ENCODE results near the gene EHD2. TPM values are rescaled to one million over a fixed set of nuclear protein-coding genes. Genes with fewer than 3 reads are reported as not detected.
A peak's percentile ranks its signal among the peaks of the same experiment; 100 is the strongest.
"Not testable (repeated sequence)": the region's sequence is repeated elsewhere in the genome, so short reads cannot be mapped to it uniquely, and the experiment has no call there.

EHD2 gene
- total RNA-seq, 2 donors from 2014 or later: 44.9 to 70.3 TPM

DNA sequence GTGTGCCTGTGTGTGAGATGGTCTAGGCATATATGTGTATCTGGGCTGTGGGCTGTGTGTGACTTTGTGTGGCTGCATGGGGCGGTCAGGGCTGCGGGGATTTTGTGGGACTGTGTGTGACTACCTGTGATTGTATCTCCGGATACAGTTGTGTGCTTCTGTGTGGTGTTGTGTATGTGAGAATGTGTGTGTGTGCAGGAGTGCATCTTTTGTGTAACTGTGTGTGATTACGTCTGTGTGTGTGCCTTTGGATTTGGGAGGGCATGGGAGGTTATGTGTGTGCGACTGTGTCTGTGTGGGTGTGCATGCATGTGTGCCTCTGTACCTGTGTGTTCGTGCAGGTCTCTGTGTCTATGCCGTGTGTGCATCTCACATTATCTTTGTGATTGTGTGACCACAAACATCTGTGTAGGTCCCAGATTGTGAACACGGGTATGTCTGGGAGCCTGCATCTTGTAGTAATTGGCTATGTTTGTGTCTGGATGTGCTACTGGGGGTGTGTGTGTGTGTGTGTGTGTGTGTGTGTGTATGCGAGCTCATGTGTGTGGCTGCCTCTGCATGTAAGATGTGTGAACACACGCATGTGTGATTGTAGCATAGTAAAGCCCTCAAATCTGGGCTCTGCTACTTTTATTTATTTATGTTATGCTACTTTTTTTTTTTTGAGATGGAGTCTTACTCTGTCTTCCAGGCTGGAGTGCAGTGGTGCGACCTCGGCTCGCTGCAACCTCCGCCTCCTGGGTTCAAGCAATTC is 7.6 kb downstream of the EHD2 start:
- peak overlapping the region; percentile 84 to 88 for H3K27ac ChIP-seq
- TF ChIP-seq, protein P1, sequence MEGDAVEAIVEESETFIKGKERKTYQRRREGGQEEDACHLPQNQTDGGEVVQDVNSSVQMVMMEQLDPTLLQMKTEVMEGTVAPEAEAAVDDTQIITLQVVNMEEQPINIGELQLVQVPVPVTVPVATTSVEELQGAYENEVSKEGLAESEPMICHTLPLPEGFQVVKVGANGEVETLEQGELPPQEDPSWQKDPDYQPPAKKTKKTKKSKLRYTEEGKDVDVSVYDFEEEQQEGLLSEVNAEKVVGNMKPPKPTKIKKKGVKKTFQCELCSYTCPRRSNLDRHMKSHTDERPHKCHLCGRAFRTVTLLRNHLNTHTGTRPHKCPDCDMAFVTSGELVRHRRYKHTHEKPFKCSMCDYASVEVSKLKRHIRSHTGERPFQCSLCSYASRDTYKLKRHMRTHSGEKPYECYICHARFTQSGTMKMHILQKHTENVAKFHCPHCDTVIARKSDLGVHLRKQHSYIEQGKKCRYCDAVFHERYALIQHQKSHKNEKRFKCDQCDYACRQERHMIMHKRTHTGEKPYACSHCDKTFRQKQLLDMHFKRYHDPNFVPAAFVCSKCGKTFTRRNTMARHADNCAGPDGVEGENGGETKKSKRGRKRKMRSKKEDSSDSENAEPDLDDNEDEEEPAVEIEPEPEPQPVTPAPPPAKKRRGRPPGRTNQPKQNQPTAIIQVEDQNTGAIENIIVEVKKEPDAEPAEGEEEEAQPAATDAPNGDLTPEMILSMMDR (IDR thresholded peaks at IDR 0.05): no peak
- peaks cover 0 to 68% of the 10 kb centered on the region in 2 donors for H3K4me1 ChIP-seq
- no peak overlapping the region for H3K4me3 ChIP-seq
- no peaks in the 10 kb centered on the region for H3K27me3 ChIP-seq
- peaks cover 14% of the 10 kb centered on the region for H3K36me3 ChIP-seq
- no peak for DNase-seq (ENCODE audit: low spot score)
- no peaks in the 10 kb centered on the region for H3K9me3 ChIP-seq

DNA sequence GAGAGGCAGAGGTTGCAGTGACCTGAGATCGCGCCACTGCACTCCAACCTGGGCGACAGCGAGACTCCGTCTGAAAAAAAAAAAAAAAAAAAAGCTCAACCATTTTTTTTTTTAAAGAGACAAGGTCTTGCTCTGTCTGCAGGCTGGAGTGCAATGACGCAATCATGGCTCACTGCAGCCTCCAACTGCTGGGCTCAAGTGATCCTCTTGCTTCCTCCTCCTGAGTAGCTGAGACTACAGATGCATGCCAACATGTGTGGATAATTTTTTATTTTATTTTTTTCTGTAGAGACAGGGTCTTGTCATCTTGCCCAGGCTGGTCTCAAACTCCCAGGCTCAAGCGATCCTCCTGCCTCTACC is 10.3 kb downstream of the EHD2 start:
- Histone ChIP-seq H3K36me3 (peaks cover 20% of the 10 kb centered on the region), H3K9me3 (no peaks in the 10 kb centered on the region), H3K27me3 (no peaks in the 10 kb centered on the region), H3K4me3 (peak overlapping the region; percentile 20 to 22), H3K4me1 (peaks cover 0 to 56% of the 10 kb centered on the region in 2 donors), H3K27ac (peak overlapping the region; percentile 70 to 74)
- DNase-seq (ENCODE audit: low spot score): peak; percentile 82
- TF ChIP-seq, protein P1 (IDR thresholded peaks at IDR 0.05): no peak

DNA sequence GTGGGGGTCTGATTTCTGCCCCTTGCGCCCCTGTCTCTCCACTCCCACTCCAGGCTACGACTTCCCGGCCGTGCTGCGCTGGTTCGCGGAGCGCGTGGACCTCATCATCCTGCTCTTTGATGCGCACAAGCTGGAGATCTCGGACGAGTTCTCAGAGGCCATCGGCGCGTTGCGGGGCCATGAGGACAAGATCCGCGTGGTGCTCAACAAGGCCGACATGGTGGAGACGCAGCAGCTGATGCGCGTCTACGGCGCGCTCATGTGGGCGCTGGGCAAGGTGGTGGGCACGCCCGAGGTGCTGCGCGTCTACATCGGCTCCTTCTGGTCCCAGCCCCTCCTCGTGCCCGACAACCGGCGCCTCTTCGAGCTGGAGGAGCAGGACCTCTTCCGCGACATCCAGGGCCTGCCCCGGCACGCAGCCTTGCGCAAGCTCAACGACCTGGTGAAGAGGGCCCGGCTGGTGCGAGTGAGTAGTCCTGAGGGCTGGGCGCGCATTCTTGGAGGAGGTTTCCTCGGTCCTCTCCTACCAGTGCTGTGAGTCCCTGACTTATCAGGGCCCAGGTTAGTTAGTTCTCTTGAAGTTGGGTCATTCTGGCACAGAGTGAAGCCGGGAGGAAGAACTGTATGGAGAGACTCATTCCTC is 12.7 kb downstream of the EHD2 start:
- no peak overlapping the region for H3K27ac ChIP-seq
- TF ChIP-seq, protein P1 (IDR thresholded peaks at IDR 0.05): no peak
- H3K36me3 ChIP-seq: peaks cover 25% of the 10 kb centered on the region

DNA sequence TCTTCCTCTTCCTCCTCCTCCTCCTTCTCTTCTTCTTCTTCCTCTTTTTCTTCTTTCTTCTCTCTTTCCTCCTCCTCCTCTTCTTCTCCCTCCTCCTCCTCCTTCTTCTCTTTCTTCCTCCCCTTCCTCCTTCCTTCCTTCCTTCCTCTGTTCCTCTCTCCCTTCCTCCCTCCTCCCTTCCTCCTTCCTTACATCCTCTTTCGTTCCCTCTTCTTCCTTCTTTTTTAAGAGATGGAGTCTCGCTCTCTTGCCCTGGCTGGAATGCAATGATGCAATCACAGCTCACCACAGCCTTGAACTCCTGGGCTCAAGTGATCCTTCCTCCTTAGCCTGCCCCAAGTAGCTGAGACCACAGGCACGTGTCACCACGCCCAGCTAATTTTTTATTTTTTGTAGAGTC is 13.2 kb downstream of the EHD2 start:
- H3K4me1 ChIP-seq: peaks cover 0 to 51% of the 10 kb centered on the region in 2 donors
- H3K27ac ChIP-seq: no peak overlapping the region

More for the DNA sequence above, 12.7 kb downstream of the EHD2 start:
- H3K4me3 ChIP-seq: no peak overlapping the region
- no peak for DNase-seq (ENCODE audit: low spot score)
- peaks cover 0 to 52% of the 10 kb centered on the region in 2 donors for H3K4me1 ChIP-seq
- no peaks in the 10 kb centered on the region for H3K9me3 ChIP-seq
- H3K27me3 ChIP-seq: no peaks in the 10 kb centered on the region

DNA sequence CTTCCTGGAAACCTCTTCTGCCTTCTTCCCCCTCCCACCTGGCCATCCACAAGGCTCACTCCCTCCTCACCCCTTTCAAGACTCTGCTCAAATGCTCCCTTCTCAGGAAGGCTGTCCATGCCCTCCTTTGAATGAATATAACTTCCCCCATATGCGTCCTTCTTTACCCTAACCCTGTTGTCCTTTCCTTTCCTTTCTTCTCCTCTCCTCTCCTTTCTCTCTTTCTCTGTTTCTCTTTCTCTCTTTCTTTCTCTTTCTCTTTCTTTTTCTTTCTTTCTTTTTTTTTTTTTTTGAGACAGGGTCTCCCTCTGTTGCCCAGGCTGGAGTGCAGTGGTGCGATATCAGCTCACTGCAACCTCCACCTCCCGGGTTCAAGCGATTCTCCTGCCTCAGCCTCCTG is 15.1 kb downstream of the EHD2 start:
- peak overlapping the region in 1 of 2 donors; percentile 80 for H3K27ac ChIP-seq
- H3K4me3 ChIP-seq; H3K9me3 ChIP-seq; H3K27me3 ChIP-seq; DNase-seq (ENCODE audit: low spot score): not testable (repeated sequence)
- H3K4me1 ChIP-seq: peaks cover 0 to 42% of the 10 kb centered on the region in 2 donors
- H3K36me3 ChIP-seq: peaks cover 37% of the 10 kb centered on the region

More for the DNA sequence above, 13.2 kb downstream of the EHD2 start:
- Histone ChIP-seq H3K27me3 (no peaks in the 10 kb centered on the region), H3K36me3 (peaks cover 27% of the 10 kb centered on the region), H3K9me3 (no peaks in the 10 kb centered on the region), H3K4me3 (no peak overlapping the region)
- DNase-seq (ENCODE audit: low spot score): no peak
- TF ChIP-seq, protein P1 (IDR thresholded peaks at IDR 0.05): no peak

DNA sequence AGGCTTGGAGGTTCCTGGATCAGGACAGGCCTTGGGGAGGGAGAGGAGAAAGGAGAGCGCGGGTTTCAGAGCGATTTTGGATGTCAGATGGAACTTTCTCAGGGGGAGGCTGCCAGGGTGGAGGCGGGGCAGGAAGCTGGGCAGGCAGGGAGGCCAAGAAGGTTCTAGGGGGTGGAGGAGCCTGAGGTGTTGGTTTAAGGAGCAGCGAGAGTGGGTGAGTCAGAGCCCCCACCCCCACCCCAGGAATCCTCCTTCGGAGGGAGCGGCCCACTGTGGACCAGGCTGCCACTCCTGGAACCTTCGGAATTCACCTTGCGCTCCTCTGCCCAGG is 16.2 kb downstream of the EHD2 start:
- peak; percentile 77 for DNase-seq (ENCODE audit: low spot score)
- H3K4me3 ChIP-seq: peak overlapping the region in 1 of 2 donors; percentile 19
- H3K9me3 ChIP-seq: no peaks in the 10 kb centered on the region
- peaks cover 0 to 38% of the 10 kb centered on the region in 2 donors for H3K4me1 ChIP-seq
- peak overlapping the region; percentile 74 to 80 for H3K27ac ChIP-seq
- no peaks in the 10 kb centered on the region for H3K27me3 ChIP-seq
- TF ChIP-seq, protein P1 (IDR thresholded peaks at IDR 0.05): no peak
- H3K36me3 ChIP-seq: peaks cover 37% of the 10 kb centered on the region

All from right atrium auricular region (tissue), 2 donors.